ENCODE measurements around the gene TMEM53. TPM values are rescaled to one million over a fixed set of nuclear protein-coding genes. Genes with fewer than 3 reads are reported as not detected.
"Not testable (repeated sequence)": the region's sequence is repeated elsewhere in the genome, so short reads cannot be mapped to it uniquely, and the experiment has no call there.

TMEM53 gene
- total RNA-seq, 1 donor from 2014 or later, result 14.1 TPM

GRCh38 chr1:44672961-44673674 lies 1.2 kb downstream of the TMEM53 start:
- no peaks in the 10 kb centered on the region for H3K36me3 Mint-ChIP-seq (ENCODE audit: low read depth)
- no peaks in the 10 kb centered on the region for H3K9me3 Mint-ChIP-seq
- no peak for DNase-seq (ENCODE audit: low read depth, low spot score)
- peak overlapping the region; percentile 78 for H3K27ac Mint-ChIP-seq (ENCODE audit: unreplicated experiment)
- H3K4me1 Mint-ChIP-seq, result peaks cover 41% of the 10 kb centered on the region
- no peak for TF ChIP-seq CTCF (conservative IDR thresholded peaks at IDR 0.05)
- peak overlapping the region; percentile 91 for H3K4me3 Mint-ChIP-seq
- H3K27me3 Mint-ChIP-seq (ENCODE audit: low read depth), result no peaks in the 10 kb centered on the region

- H3K27me3 Mint-ChIP-seq (ENCODE audit: low read depth), result no peaks in the 10 kb centered on the region
- H3K36me3 Mint-ChIP-seq (ENCODE audit: low read depth), result no peaks in the 10 kb centered on the region
- H3K4me1 Mint-ChIP-seq, result peaks cover 45% of the 10 kb centered on the region
- peak overlapping the region; percentile 96 for H3K27ac Mint-ChIP-seq (ENCODE audit: unreplicated experiment)
- DNase-seq (ENCODE audit: low read depth, low spot score), result peak; percentile 45
- TF ChIP-seq CTCF (conservative IDR thresholded peaks at IDR 0.05), result no peak
- H3K4me3 Mint-ChIP-seq, result peak overlapping the region; percentile 91
- H3K9me3 Mint-ChIP-seq, result no peaks in the 10 kb centered on the region
These were observed 1.9 kb downstream of the TMEM53 start for GRCh38 chr1:44672254-44672955.

DNA sequence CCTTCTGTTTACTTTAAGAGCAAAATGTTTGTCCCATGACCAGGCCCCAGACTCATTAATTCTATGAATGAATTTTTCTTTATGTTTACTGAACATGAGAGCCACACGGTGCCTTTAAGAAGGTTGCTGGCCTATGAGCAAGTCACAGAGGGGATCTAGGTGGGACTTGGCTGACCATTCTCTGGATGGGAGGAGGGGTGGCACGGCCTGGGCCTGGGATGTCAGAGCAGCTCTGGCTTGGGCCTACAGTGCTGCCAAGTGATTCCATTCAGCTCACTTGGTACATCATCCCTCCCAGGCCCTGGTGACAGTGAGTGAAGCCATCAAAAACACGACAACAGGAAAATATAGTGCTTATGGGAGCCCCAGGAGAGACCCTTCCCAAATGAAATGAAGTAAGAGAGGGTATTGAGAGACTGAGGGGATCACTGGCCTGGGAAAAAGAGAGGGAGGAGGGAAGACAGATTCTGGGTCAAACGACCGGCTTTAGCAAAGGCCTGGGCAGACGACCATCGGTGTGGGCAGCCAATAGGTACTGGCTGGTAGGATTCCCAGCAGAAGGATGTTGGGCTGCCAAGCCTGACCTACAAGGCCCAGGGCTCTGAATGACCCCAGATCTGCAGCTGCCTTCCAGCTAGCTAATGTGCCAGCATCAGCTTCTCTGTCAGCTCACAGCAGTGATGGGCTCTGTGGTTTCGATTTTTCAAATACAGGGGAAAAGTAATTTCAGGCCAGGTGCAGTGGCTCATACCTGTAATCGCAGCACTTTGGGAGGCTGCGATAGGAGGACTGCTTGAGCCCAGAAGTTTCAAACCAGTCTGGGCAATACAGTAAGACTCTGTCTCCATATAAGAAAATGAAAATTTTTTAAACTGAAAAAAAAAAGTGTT lies 3.3 kb downstream of the TMEM53 start:
- Mint-ChIP-seq H3K4me1 (peaks cover 45% of the 10 kb centered on the region), H3K27ac (ENCODE audit: unreplicated experiment) (peak overlapping the region; percentile 82), H3K4me3 (peak overlapping the region; percentile 65), H3K36me3 (ENCODE audit: low read depth) (no peaks in the 10 kb centered on the region), H3K27me3 (ENCODE audit: low read depth) (no peaks in the 10 kb centered on the region), H3K9me3 (no peaks in the 10 kb centered on the region)
- no peak for TF ChIP-seq CTCF (conservative IDR thresholded peaks at IDR 0.05)
- no peak for DNase-seq (ENCODE audit: low read depth, low spot score)

- H3K4me3 Mint-ChIP-seq; H3K36me3 Mint-ChIP-seq (ENCODE audit: low read depth); DNase-seq (ENCODE audit: low read depth, low spot score); H3K9me3 Mint-ChIP-seq; H3K27ac Mint-ChIP-seq (ENCODE audit: unreplicated experiment); H3K27me3 Mint-ChIP-seq (ENCODE audit: low read depth): not testable (repeated sequence)
- H3K4me1 Mint-ChIP-seq, result peaks cover 13% of the 10 kb centered on the region
These were observed 7.6 kb downstream of the TMEM53 start for GRCh38 chr1:44666719-44667118.

GRCh38 chr1:44664730-44665370 lies 9.4 kb downstream of the TMEM53 start:
- Mint-ChIP-seq H3K27ac (ENCODE audit: unreplicated experiment) (no peak overlapping the region), H3K4me3 (no peak overlapping the region), H3K9me3 (no peaks in the 10 kb centered on the region), H3K36me3 (ENCODE audit: low read depth) (no peaks in the 10 kb centered on the region), H3K27me3 (ENCODE audit: low read depth) (no peaks in the 10 kb centered on the region), H3K4me1 (peaks cover 4% of the 10 kb centered on the region)
- TF ChIP-seq CTCF (conservative IDR thresholded peaks at IDR 0.05), result no peak
- DNase-seq (ENCODE audit: low read depth, low spot score), result no peak
